ENCODE results near the gene STX4.

Gene STX4

DNA sequence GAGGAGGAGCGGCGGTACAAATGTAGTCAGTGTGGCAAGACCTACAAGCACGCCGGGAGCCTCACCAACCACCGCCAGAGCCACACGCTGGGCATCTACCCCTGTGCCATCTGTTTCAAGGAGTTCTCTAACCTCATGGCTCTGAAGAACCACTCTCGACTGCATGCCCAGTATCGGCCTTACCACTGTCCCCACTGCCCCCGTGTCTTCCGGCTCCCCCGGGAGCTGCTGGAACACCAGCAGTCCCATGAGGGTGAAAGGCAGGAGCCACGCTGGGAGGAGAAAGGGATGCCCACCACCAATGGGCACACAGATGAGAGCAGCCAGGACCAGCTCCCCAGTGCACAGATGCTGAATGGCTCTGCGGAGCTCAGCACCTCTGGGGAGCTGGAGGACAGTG is 43.7 kb downstream of the STX4 start:
- no peak overlapping the region for H3K4me3 ChIP-seq (ENCODE audit: low read depth, low read length)
- DNase-seq (ENCODE audit: low read depth): no peak
- TF ChIP-seq CTCF (conservative IDR thresholded peaks at IDR 0.05; ENCODE audit: low read depth, low read length): no peak

DNA sequence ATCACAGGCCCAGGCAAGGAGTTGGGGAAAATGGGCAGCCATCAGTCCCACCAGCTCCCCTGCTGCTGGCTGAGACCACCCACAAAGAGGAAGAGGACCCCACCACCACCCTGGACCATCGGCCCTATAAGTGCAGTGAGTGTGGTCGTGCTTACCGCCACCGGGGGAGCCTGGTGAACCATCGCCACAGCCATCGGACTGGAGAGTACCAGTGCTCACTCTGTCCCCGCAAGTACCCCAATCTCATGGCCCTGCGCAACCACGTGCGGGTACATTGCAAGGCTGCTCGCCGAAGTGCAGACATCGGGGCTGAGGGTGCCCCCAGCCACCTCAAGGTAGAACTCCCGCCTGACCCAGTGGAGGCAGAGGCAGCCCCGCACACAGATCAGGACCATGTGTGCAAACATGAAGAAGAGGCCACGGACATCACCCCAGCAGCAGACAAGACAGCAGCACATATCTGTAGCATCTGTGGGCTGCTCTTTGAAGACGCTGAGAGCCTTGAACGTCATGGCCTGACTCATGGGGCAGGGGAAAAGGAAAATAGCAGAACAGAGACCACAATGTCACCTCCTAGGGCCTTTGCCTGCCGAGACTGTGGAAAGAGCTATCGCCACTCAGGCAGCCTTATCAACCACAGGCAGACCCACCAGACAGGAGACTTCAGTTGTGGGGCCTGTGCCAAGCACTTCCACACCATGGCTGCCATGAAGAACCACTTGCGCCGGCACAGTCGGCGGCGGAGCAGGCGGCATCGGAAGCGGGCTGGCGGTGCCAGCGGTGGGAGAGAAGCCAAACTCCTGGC is 44.4 kb downstream of the STX4 start:
- DNase-seq (ENCODE audit: low read depth): no peak
- no peak overlapping the region for H3K4me3 ChIP-seq (ENCODE audit: low read depth, low read length)
- TF ChIP-seq CTCF (conservative IDR thresholded peaks at IDR 0.05; ENCODE audit: low read depth, low read length): peak; percentile 14

DNA sequence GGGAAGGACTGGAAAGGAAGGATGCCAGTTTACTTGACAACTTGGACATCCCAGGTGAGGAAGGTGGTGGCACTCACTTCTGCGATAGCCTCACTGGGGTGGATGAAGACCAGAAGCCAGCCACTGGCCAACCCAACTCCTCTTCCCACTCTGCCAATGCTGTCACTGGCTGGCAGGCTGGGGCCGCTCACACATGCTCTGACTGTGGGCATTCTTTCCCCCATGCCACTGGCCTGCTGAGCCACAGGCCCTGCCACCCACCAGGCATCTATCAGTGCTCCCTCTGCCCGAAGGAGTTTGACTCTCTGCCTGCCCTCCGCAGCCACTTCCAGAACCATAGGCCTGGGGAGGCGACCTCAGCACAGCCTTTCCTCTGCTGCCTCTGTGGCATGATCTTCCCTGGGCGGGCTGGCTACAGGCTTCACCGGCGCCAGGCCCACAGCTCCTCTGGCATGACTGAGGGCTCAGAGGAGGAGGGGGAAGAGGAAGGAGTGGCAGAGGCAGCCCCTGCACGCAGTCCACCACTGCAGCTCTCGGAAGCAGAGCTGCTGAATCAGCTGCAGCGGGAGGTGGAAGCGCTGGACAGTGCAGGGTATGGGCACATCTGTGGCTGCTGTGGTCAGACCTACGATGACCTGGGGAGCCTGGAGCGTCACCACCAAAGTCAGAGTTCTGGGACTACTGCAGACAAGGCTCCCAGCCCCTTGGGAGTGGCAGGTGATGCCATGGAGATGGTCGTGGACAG is 45.4 kb downstream of the STX4 start:
- no peak for DNase-seq (ENCODE audit: low read depth)
- no peak for TF ChIP-seq CTCF (conservative IDR thresholded peaks at IDR 0.05; ENCODE audit: low read depth, low read length)
- no peak overlapping the region for H3K4me3 ChIP-seq (ENCODE audit: low read depth, low read length)

DNA sequence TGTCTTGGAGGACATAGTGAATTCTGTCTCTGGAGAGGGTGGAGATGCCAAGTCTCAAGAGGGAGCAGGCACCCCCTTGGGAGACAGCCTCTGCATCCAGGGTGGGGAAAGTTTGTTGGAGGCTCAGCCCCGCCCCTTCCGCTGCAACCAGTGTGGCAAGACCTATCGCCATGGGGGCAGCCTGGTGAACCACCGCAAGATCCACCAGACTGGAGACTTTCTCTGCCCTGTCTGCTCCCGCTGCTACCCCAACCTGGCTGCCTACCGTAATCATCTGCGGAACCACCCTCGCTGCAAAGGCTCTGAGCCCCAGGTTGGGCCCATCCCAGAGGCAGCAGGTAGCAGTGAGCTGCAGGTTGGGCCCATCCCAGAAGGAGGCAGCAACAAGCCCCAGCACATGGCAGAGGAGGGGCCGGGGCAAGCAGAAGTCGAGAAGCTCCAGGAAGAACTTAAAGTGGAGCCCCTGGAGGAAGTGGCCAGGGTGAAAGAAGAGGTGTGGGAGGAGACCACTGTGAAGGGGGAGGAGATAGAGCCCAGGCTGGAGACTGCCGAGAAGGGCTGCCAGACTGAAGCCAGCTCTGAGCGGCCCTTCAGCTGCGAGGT is 46.1 kb downstream of the STX4 start:
- DNase-seq (ENCODE audit: low read depth): no peak
- no peak for TF ChIP-seq CTCF (conservative IDR thresholded peaks at IDR 0.05; ENCODE audit: low read depth, low read length)
- H3K4me3 ChIP-seq (ENCODE audit: low read depth, low read length): no peak overlapping the region

DNA sequence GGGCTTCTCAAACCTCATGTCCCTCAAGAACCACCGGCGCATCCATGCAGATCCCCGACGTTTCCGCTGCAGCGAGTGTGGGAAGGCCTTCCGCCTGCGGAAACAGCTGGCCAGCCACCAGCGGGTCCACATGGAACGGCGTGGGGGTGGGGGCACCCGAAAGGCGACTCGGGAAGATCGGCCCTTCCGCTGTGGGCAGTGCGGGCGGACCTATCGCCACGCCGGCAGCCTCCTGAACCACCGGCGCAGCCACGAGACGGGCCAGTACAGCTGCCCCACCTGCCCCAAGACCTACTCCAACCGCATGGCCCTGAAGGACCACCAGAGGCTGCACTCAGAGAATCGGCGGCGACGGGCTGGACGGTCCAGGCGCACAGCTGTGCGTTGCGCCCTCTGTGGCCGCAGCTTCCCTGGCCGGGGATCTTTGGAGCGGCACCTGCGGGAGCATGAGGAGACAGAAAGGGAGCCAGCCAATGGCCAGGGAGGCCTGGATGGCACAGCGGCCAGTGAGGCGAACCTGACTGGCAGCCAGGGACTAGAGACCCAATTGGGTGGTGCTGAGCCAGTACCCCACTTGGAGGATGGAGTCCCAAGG is 46.8 kb downstream of the STX4 start:
- no peak for TF ChIP-seq CTCF (conservative IDR thresholded peaks at IDR 0.05; ENCODE audit: low read depth, low read length)
- DNase-seq (ENCODE audit: low read depth): no peak
- no peak overlapping the region for H3K4me3 ChIP-seq (ENCODE audit: low read depth, low read length)

- no peak overlapping the region for H3K4me3 ChIP-seq (ENCODE audit: low read depth, low read length)
- DNase-seq (ENCODE audit: low read depth): no peak
- TF ChIP-seq CTCF (conservative IDR thresholded peaks at IDR 0.05; ENCODE audit: low read depth, low read length): no peak
Observed at GRCh38 chr16:31080756-31081419, 47.5 kb downstream of the STX4 start.
